CD1c-positive myeloid dendritic cell (primary cell): Measurements from ENCODE around the gene SNX15.
"Not testable (repeated sequence)": the region's sequence is repeated elsewhere in the genome, so short reads cannot be mapped to it uniquely, and the experiment has no call there.

ENCODE experiments used
- DNase-seq: peaks from one replicate; pipeline ENCODE4 v3.0.0-alpha.2; 2016; ENCODE audit errors: extremely low spot score

Gene SNX15

GRCh38 chr11:65014726-65015227, 12.5 kb upstream of the SNX15 start:
- no peak for DNase-seq

GRCh38 chr11:65016705-65017104, 10.5 kb upstream of the SNX15 start:
- no peak for DNase-seq

GRCh38 chr11:65017937-65018336, 9.3 kb upstream of the SNX15 start:
- no peak for DNase-seq

- no peak for DNase-seq
Measured at GRCh38 chr11:65019824-65020223, 7.4 kb upstream of the SNX15 start.

- DNase-seq, result no peak
Measured at GRCh38 chr11:65021003-65021402, 6.2 kb upstream of the SNX15 start.

- DNase-seq, result no peak
Measured at GRCh38 chr11:65021509-65021908, 5.7 kb upstream of the SNX15 start.

GRCh38 chr11:65023502-65023901, 3.7 kb upstream of the SNX15 start:
- DNase-seq, result not testable (repeated sequence)

GRCh38 chr11:65026810-65027209, 429 bp upstream of the SNX15 start:
- DNase-seq, result peak; percentile 10

GRCh38 chr11:65032216-65032615, 5.0 kb downstream of the SNX15 start:
- DNase-seq, result no peak

GRCh38 chr11:65034423-65034822, 7.2 kb downstream of the SNX15 start:
- no peak for DNase-seq

- DNase-seq, result no peak
Measured at GRCh38 chr11:65035579-65035978, 8.3 kb downstream of the SNX15 start.

- DNase-seq, result no peak
Measured at GRCh38 chr11:65036931-65037330, 9.7 kb downstream of the SNX15 start.

- DNase-seq, result no peak
Measured at GRCh38 chr11:65040520-65040846, 13.2 kb downstream of the SNX15 start.

GRCh38 chr11:65040847-65041622, 13.8 kb downstream of the SNX15 start, which contains the start of gene SAC3D1:
SAC3D1 (plus strand) TSS chr11:65041210; CDS start chr11:65041293, 83 bp downstream.
- peak; percentile 91 for DNase-seq

- no peak for DNase-seq
Measured at GRCh38 chr11:65042891-65043290, 15.7 kb downstream of the SNX15 start.

GRCh38 chr11:65043881-65044501, 16.8 kb downstream of the SNX15 start:
- DNase-seq, result peak; percentile 93

GRCh38 chr11:65045061-65045460, 17.8 kb downstream of the SNX15 start:
- no peak for DNase-seq

GRCh38 chr11:65045728-65046127, 18.5 kb downstream of the SNX15 start:
- DNase-seq, result no peak

GRCh38 chr11:65047581-65048422, 20.6 kb downstream of the SNX15 start:
- DNase-seq, result peak; percentile 13

- DNase-seq, result no peak
Measured at GRCh38 chr11:65051398-65051858, 24.2 kb downstream of the SNX15 start.

- DNase-seq, result peak; percentile 20
Measured at GRCh38 chr11:65053827-65054508, 26.7 kb downstream of the SNX15 start.

- no peak for DNase-seq
Measured at GRCh38 chr11:65055538-65055937, 28.3 kb downstream of the SNX15 start.
